IPS DF 6.9 (cell line): ENCODE results near the gene CFAP410.

ENCODE experiments used
- DNase-seq: peaks from one replicate; pipeline ENCODE4 v3.0.0-alpha.2; 2013; ENCODE audit warnings: low read depth, low spot score
- H3K27ac ChIP-seq: one replicate; pipeline ENCODE4 v1.5.1; 2013; ENCODE audit warnings: low read length, control low read depth
- H3K27me3 ChIP-seq: 2 replicates; pipeline ENCODE4 v1.6.1; 2013; ENCODE audit warnings: mild to moderate bottlenecking, low read length; ENCODE audit not compliant: control insufficient read depth, insufficient read depth
- H3K36me3 ChIP-seq: 2 replicates; pipeline ENCODE4 v1.6.1; 2013; ENCODE audit warnings: low read length; ENCODE audit not compliant: control insufficient read depth, insufficient read depth
- H3K4me1 ChIP-seq: 2 replicates; pipeline ENCODE4 v1.6.1; 2013; ENCODE audit warnings: low read length; ENCODE audit not compliant: control insufficient read depth, insufficient read depth
- H3K4me3 ChIP-seq: 2 replicates; pipeline ENCODE4 v1.5.1; 2013; ENCODE audit warnings: mild to moderate bottlenecking, low read length
- H3K9me3 ChIP-seq: 2 replicates; pipeline ENCODE4 v1.6.1; 2013; ENCODE audit warnings: low read length, inconsistent platforms; ENCODE audit not compliant: control insufficient read depth, insufficient read depth
- WGBS: extraction: QIAGEN DNeasy Blood & Tissue Kit; methylation state at CpG from one replicate; pipeline ENCODE4 v1.1.7; 2013; ENCODE audit warnings: mixed read lengths, missing lambda C conversion rate; ENCODE audit not compliant: insufficient read length, insufficient coverage; 5-methylcytosine and 5-hydroxymethylcytosine counted together

Gene CFAP410

GRCh38 chr21:44324106-44324853, 14.9 kb downstream of the CFAP410 start:
- Histone ChIP-seq H3K36me3 (peaks cover 14% of the 10 kb centered on the region), H3K27ac (no peak overlapping the region)

DNA sequence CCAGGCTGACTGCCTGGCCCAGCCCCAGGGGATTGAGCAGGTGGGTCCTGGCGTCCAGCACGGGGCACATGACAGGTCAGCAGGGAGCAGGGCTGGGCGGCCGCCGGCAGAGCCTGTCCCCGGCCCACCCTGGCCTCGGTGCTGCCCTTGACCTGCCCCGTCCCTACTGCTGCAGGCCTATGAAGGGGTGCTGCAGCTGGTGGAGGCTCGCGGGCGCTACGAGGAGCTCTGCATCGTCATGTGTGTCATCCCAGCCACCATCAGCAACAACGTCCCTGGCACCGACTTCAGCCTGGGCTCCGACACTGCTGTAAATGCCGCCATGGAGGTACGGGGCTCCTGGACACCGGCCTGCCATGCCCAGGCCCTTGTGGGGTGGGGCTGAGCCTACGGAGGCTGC, 15.6 kb downstream of the CFAP410 start:
- no peaks in the 10 kb centered on the region for H3K9me3 ChIP-seq
- H3K27me3 ChIP-seq = no peaks in the 10 kb centered on the region
- no peak overlapping the region for H3K27ac ChIP-seq
- WGBS = no CpG with 5 or more reads among the region's 20 CpGs
- no peak overlapping the region for H3K4me3 ChIP-seq
- DNase-seq = no peak
- peaks cover 14% of the 10 kb centered on the region for H3K36me3 ChIP-seq
- H3K4me1 ChIP-seq = no peaks in the 10 kb centered on the region

More at GRCh38 chr21:44324106-44324853, 14.9 kb downstream of the CFAP410 start:
- DNase-seq = no peak
- H3K9me3 ChIP-seq = no peaks in the 10 kb centered on the region
- H3K4me1 ChIP-seq = no peaks in the 10 kb centered on the region
- WGBS = no CpG with 5 or more reads among the region's 37 CpGs
- H3K27me3 ChIP-seq = no peaks in the 10 kb centered on the region
- H3K4me3 ChIP-seq = no peak overlapping the region

DNA sequence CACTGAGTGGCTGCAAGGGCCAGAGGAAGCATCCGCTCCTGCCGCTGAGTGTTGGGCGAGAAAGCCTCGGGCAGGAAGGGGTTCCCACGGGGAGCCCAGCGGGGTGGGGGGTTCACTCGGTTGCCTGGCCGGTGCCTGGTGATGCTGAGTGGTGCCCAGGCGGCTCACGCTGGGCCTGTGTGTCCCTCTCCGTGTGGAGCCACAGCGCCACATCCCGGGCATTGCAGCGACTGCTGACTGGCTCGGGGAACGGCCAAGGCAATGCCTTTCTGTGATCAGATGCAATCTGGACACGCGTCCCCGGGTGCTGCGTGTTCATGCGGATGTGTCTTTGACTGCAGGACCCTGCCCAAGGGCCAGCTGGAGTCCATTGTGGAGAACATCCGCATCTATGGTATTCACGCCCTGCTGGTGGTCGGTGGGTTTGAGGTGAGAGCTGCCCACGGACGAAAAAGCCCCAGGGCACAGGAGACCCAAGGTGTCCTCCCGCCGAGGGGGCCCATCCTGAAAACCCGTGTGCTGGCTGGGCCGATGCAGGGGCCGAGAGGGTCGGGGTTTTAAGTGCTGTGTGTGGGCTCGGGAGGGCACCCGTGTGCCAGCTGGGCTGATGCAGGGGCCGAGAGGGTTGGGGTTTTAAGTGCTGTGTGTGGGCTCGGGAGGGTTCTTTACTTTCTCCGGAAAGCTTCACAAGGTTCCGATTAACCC, 16.4 kb downstream of the CFAP410 start:
- Histone ChIP-seq H3K27ac (no peak overlapping the region), H3K4me3 (no peak overlapping the region), H3K27me3 (no peaks in the 10 kb centered on the region), H3K4me1 (no peaks in the 10 kb centered on the region), H3K9me3 (no peaks in the 10 kb centered on the region), H3K36me3 (peaks cover 17% of the 10 kb centered on the region)
- no CpG with 5 or more reads among the region's 38 CpGs for WGBS
- no peak for DNase-seq

- no peak overlapping the region for H3K27ac ChIP-seq
- no peaks in the 10 kb centered on the region for H3K27me3 ChIP-seq
- DNase-seq = no peak
- H3K4me3 ChIP-seq = no peak overlapping the region
- H3K4me1 ChIP-seq = no peaks in the 10 kb centered on the region
- WGBS = no CpG with 5 or more reads among the region's 23 CpGs
- peaks cover 17% of the 10 kb centered on the region for H3K36me3 ChIP-seq
- no peaks in the 10 kb centered on the region for H3K9me3 ChIP-seq
These were observed 17.2 kb downstream of the CFAP410 start for GRCh38 chr21:44321846-44322450.

- no peak overlapping the region for H3K4me3 ChIP-seq
- DNase-seq = no peak
- H3K27me3 ChIP-seq = no peaks in the 10 kb centered on the region
- H3K9me3 ChIP-seq = no peaks in the 10 kb centered on the region
- no CpG with 5 or more reads among the region's 13 CpGs for WGBS
- H3K36me3 ChIP-seq = peaks cover 23% of the 10 kb centered on the region
- no peak overlapping the region for H3K27ac ChIP-seq
- H3K4me1 ChIP-seq = no peaks in the 10 kb centered on the region
These were observed 18.3 kb downstream of the CFAP410 start for GRCh38 chr21:44320847-44321246.

DNA sequence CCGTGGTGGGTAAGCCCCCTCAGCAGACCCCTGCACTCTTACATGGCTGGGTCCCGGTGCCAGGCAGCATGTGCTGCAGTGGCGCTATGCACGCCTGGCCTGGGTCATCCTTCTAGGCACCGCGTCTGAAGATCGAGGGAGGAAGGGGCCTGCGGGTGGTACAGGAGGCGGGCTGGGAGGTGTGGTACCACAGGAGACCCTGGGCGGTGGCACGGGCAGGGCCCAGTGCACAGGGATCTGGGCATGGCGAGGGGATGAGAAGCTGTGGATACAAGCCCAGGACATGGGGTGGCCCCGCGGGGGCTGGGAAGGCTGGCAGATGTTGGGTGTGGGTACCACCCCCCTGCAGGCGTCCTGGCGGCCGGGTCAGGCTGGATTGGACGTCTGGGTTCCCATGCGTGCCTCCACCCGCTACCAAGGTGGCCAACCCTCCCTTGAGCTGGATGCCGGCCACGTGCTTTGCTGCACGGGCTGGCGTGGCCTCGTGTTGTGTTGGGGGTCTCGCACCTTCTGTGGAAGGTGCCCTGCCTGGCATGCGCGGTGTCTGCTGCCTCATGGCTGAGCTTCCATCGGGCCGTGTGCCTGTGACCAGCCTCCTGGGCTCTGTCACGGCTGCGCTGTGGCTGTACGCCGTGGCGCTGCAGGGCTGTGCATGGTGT, 19.7 kb downstream of the CFAP410 start:
- Histone ChIP-seq H3K27ac (no peak overlapping the region), H3K36me3 (peaks cover 26% of the 10 kb centered on the region), H3K4me1 (no peaks in the 10 kb centered on the region), H3K27me3 (no peaks in the 10 kb centered on the region), H3K9me3 (no peaks in the 10 kb centered on the region), H3K4me3 (no peak overlapping the region)
- WGBS = no CpG with 5 or more reads among the region's 35 CpGs
- no peak for DNase-seq

- no peak overlapping the region for H3K27ac ChIP-seq
- WGBS = no CpG with 5 or more reads among the region's 25 CpGs
- H3K36me3 ChIP-seq = peaks cover 24% of the 10 kb centered on the region
- H3K27me3 ChIP-seq = no peaks in the 10 kb centered on the region
- no peak overlapping the region for H3K4me3 ChIP-seq
- no peak for DNase-seq
- H3K9me3 ChIP-seq = no peaks in the 10 kb centered on the region
- no peaks in the 10 kb centered on the region for H3K4me1 ChIP-seq
These were observed 20.5 kb downstream of the CFAP410 start for GRCh38 chr21:44318489-44319285.

DNA sequence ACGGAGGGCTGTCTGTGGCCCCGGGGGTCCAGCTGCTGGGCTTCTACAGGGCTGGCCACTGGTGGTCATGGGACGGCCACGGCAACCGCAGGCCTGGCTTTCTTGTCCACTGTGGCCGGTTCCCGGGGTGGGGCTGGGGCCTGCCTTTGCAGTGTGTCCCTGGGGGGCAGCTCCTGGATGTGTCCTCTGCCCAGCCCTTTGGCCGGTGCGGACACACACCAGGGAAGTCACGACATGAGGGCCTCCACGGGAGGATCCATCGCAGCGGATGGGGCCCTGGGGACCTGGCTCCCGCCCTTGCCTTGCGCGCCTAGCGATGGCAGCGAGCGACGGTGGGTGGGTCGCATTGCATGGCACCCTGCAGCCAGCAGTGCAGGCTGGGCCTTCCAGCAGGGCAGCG, 21.3 kb downstream of the CFAP410 start:
- Histone ChIP-seq H3K4me3 (no peak overlapping the region), H3K36me3 (peaks cover 26% of the 10 kb centered on the region), H3K9me3 (no peaks in the 10 kb centered on the region), H3K27me3 (no peaks in the 10 kb centered on the region), H3K27ac (no peak overlapping the region), H3K4me1 (no peaks in the 10 kb centered on the region)
- DNase-seq = no peak
- WGBS = no CpG with 5 or more reads among the region's 22 CpGs

DNA sequence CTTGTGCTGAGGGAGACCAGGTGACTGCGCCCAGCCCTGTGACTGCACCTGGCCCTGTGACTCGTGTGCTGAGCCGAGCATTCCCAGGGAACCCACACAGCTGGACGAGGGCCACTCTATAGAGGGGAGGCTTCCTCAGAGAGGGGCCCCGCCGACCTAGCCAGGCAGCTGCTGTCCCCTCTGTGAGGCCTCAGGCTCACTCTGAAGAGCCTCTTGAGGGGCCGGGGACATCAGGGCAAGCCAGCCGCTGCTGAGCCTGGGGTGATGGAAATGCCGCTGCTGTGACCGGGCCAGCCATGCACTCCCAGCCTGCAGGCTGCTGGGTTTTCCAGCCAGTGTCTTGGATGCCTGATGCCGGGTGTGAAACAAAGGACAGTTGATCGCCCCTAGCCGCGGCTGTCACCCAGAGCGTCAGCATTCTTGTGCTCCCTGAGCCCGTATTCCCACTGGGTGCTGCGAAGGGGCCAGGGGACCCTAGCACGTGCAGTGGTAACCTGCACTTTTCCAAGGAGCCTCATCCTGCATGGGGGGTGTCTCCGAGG, 21.9 kb downstream of the CFAP410 start:
- whole genome bisulfite sequencing = no CpG with 5 or more reads among the region's 19 CpGs
- Histone ChIP-seq H3K27me3 (no peaks in the 10 kb centered on the region), H3K36me3 (peaks cover 27% of the 10 kb centered on the region), H3K4me3 (no peak overlapping the region), H3K9me3 (no peaks in the 10 kb centered on the region), H3K4me1 (no peaks in the 10 kb centered on the region), H3K27ac (no peak overlapping the region)
- DNase-seq = no peak
